Measurements from ENCODE around the gene MYH7B. TPM values are rescaled to one million over a fixed set of nuclear protein-coding genes. Genes with fewer than 3 reads are reported as not detected.

Gene MYH7B
- total RNA-seq, 1 experiment from 2014 or later: 0.98 TPM

GRCh38 chr20:34920055-34920454 lies 35.6 kb upstream of the MYH7B start (continued):
- no peak for TF ChIP-seq ZNF532 (CRISPR knock-in tag; IDR thresholded peaks at IDR 0.05; ENCODE audit: borderline replicate concordance)
- TF ChIP-seq NFATC4 (CRISPR knock-in tag; IDR thresholded peaks at IDR 0.05): no peak
- no peak for TF ChIP-seq E2F1 (CRISPR knock-in tag; IDR thresholded peaks at IDR 0.05)

GRCh38 chr20:34921436-34921835 lies 34.2 kb upstream of the MYH7B start:
- peaks cover 31% of the 10 kb centered on the region for H3K36me3 Mint-ChIP-seq
- DNase-seq (ENCODE audit: low spot score) (no peak), ATAC-seq (no peak)
- H3K9me3 Mint-ChIP-seq: no peaks in the 10 kb centered on the region
- H3K27ac Mint-ChIP-seq: no peak overlapping the region
- H3K4me1 Mint-ChIP-seq: no peaks in the 10 kb centered on the region
- POLR2A ChIA-PET: no interaction called here
- CTCF ChIA-PET: no interaction called here
- no peaks in the 10 kb centered on the region for H3K27me3 Mint-ChIP-seq (ENCODE audit: low read depth)
- no peak overlapping the region for H3K4me3 Mint-ChIP-seq
- TF ChIP-seq IRF1 (CRISPR knock-in tag; IDR thresholded peaks at IDR 0.05) (no peak), SOX15 (CRISPR knock-in tag; IDR thresholded peaks at IDR 0.05) (no peak), PREB (CRISPR knock-in tag; IDR thresholded peaks at IDR 0.05; ENCODE audit: borderline replicate concordance) (no peak), SP1 (CRISPR knock-in tag; conservative IDR thresholded peaks at IDR 0.05) (no peak), CTCF (IDR thresholded peaks at IDR 0.05) (no peak), EMX1 (CRISPR knock-in tag; IDR thresholded peaks at IDR 0.05) (no peak), AFF4 (CRISPR knock-in tag; IDR thresholded peaks at IDR 0.05; ENCODE audit: borderline replicate concordance) (no peak), HMGXB4 (CRISPR knock-in tag; IDR thresholded peaks at IDR 0.05) (no peak), TCF7 (CRISPR knock-in tag; IDR thresholded peaks at IDR 0.05; ENCODE audit: low read depth) (no peak), ATF3 (CRISPR knock-in tag; conservative IDR thresholded peaks at IDR 0.05) (no peak), PRDM15 (CRISPR knock-in tag; IDR thresholded peaks at IDR 0.05) (no peak), KAT7 (CRISPR knock-in tag; IDR thresholded peaks at IDR 0.05; ENCODE audit: borderline replicate concordance) (no peak), USF1 (CRISPR knock-in tag; IDR thresholded peaks at IDR 0.05) (no peak)

Data from WTC11 (cell line).